ENCODE results near the gene TIMP2. TPM values are rescaled to one million over a fixed set of nuclear protein-coding genes. Genes with fewer than 3 reads are reported as not detected.

TIMP2 gene
- polyA plus RNA-seq, 2 of the 4 experiments (the other 2 are of a cell fraction), result 68.1 to 166 TPM

DNA sequence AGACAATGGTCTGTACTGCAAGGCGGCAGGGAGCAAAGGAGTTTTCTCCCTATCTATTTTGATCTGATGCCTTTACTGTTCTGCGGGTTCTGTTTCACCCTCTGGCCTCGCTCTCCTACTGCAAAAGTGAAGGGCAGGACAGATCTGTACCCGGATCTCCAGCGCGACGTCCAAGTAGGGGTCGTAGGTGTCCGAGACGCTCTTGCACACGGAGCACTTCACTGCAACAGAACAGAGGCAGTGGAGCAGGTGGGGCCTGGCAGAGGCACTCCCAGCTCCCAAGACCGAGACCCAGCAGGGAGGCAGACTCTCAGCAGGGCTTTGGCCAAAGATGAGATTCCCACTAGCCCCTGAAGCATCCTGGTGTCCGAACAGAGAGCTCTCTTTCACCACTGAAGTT lies 104.3 kb downstream of the TIMP2 start:
- 87% methylated on average over 13 of the region's 13 CpGs for WGBS (ENCODE audit: missing lambda C conversion rate)
- no peaks in the 10 kb centered on the region for H3K9me3 ChIP-seq
- DNase-seq (ENCODE audit: low read depth in 1 of 2, low spot score in 1 of 2) (no peak), ATAC-seq (no peak), FAIRE-seq (no peak)
- no peak overlapping the region for H3K27ac ChIP-seq
- no peaks in the 10 kb centered on the region for H3K4me1 ChIP-seq
- ChIA-PET CTCF (interaction anchor here (0.6 to 2.8 kb wide), 5 partner anchors 8 to 113 kb away, joined by 3 to 11 read pairs (median 4); no protein-coding TSS in a partner anchor), POLR2A (no interaction called here)
- H3K4me2 ChIP-seq, result no peak overlapping the region
- TF ChIP-seq, protein P1, sequence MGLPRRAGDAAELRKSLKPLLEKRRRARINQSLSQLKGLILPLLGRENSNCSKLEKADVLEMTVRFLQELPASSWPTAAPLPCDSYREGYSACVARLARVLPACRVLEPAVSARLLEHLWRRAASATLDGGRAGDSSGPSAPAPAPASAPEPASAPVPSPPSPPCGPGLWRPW (IDR thresholded peaks at IDR 0.05), result no peak
- TF ChIP-seq NR3C1 (IDR thresholded peaks at IDR 0.05), result no peak
- TF ChIP-seq EHF (CRISPR knock-in tag; IDR thresholded peaks at IDR 0.05), result no peak
- TF ChIP-seq, protein P2, sequence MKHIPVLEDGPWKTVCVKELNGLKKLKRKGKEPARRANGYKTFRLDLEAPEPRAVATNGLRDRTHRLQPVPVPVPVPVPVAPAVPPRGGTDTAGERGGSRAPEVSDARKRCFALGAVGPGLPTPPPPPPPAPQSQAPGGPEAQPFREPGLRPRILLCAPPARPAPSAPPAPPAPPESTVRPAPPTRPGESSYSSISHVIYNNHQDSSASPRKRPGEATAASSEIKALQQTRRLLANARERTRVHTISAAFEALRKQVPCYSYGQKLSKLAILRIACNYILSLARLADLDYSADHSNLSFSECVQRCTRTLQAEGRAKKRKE (CRISPR knock-in tag; IDR thresholded peaks at IDR 0.05; ENCODE audit: low read depth), result no peak
- no peak for TF ChIP-seq HEYL (CRISPR knock-in tag; IDR thresholded peaks at IDR 0.05)
- no peak for TF ChIP-seq HOXB13 (CRISPR knock-in tag; IDR thresholded peaks at IDR 0.05; ENCODE audit: low read depth)
- H3K4me3 ChIP-seq, result no peak overlapping the region

DNA sequence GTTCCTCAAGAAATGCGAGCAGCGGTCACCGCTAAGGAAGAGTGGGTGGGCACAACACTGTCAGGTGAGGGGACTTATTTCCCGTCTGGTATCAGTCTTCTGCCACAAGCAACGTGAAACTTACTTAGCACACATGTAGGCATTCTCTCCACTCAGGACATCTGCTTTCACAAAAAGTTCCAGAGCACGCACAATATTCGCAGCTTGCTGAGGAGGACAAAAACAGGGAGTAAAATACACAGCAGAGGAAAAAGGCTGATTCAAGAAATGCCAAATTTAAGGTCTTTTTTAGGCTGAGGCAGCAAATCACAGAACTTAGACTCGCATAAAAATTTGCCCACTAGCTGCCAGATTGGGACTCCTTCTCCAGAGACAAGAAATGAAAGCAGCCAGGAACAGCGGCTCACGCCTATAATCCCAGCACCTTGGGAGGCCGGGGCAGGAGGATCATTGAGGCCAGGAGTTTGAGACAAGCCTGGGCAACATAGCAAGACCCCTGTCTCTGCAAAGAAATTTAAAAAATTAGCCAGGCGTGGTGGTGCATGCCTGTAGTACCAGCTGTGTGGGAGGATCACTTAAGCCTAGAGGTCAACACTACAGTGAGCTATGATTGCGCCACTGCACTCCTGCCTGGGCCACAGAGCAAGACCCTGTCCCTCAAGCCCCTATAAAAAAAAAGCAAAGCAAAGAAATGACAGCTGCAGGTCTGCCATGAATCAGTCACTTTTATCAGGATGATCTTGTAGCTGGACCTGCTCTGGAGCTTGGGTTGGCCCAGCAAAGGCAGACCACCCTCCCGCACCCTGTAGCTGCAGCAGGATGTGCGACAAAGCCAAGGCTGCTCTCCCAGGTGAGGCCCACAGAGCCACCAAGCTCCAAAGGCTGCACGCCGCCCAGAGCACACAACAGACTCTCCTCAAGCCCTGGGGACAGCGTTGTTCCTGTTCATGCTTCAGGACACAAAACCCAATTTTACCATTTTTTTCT lies 105.1 kb downstream of the TIMP2 start:
- ChIA-PET CTCF (interaction anchor here (1.1 to 2.8 kb wide), 5 partner anchors 8 to 112 kb away, joined by 3 to 11 read pairs (median 5); no protein-coding TSS in a partner anchor), POLR2A (interaction anchor here (1.0 kb wide), 1 partner anchor 18 kb away, joined by 3 read pairs; no protein-coding TSS in a partner anchor)
- H3K4me1 ChIP-seq, result no peaks in the 10 kb centered on the region

DNA sequence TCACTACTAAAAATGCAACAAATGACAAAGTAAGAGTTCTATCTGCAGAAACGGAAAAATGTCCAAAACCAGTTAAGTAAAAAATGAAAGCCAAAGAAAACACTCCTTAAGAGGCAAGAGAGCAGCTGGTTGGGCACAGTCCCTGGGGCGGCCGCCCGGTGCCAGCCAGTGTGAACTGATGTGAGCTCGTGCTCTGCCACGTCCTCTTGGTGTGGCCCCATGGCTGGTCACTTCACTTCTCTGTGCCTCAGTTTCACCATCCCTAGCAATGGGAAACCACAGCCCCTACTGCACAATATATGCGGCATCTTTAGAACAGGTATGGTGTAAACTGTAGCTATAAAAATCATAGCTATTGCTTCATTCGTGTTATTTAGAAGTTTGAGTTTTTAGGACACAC lies 105.8 kb downstream of the TIMP2 start:
- 92% methylated on average over 8 of the region's 8 CpGs for WGBS (ENCODE audit: missing lambda C conversion rate)
- FAIRE-seq (no peak), DNase-seq (ENCODE audit: low read depth in 1 of 2, low spot score in 1 of 2) (no peak), ATAC-seq (no peak)
- CTCF ChIA-PET, result interaction anchor here (1.1 to 2.8 kb wide), 4 partner anchors 9 to 32 kb away, joined by 4 to 11 read pairs (median 6); no protein-coding TSS in a partner anchor
- Histone ChIP-seq H3K4me1 (no peaks in the 10 kb centered on the region), H3K9me3 (no peaks in the 10 kb centered on the region), H3K27ac (no peak overlapping the region), H3K4me2 (no peak overlapping the region), H3K4me3 (no peak overlapping the region)
- POLR2A ChIA-PET, result interaction anchor here (1.0 kb wide), 1 partner anchor 19 kb away, joined by 3 read pairs; no protein-coding TSS in a partner anchor
- TF ChIP-seq, protein P2 (CRISPR knock-in tag; IDR thresholded peaks at IDR 0.05; ENCODE audit: low read depth), result no peak
- TF ChIP-seq RARB (CRISPR knock-in tag; IDR thresholded peaks at IDR 0.05) (no peak), FOSL2 (IDR thresholded peaks at IDR 0.05) (no peak), FOSL2 (CRISPR knock-in tag; IDR thresholded peaks at IDR 0.05) (no peak), EHF (CRISPR knock-in tag; IDR thresholded peaks at IDR 0.05) (no peak), HOXB13 (CRISPR knock-in tag; IDR thresholded peaks at IDR 0.05; ENCODE audit: low read depth) (no peak), TP53 (CRISPR knock-in tag; IDR thresholded peaks at IDR 0.05) (no peak), ZFP36 (IDR thresholded peaks at IDR 0.05; ENCODE audit: borderline replicate concordance, partially characterized antibody) (no peak), PHF8 (IDR thresholded peaks at IDR 0.05; ENCODE audit: borderline replicate concordance, low read depth) (no peak), CEBPB (IDR thresholded peaks at IDR 0.05) (no peak), ZSCAN20 (CRISPR knock-in tag; IDR thresholded peaks at IDR 0.05) (no peak), CBX8 (IDR thresholded peaks at IDR 0.05) (no peak), MYC (IDR thresholded peaks at IDR 0.05; ENCODE audit: borderline replicate concordance, low read length) (no peak), RFX5 (IDR thresholded peaks at IDR 0.05) (no peak)
- TF ChIP-seq, protein P3, sequence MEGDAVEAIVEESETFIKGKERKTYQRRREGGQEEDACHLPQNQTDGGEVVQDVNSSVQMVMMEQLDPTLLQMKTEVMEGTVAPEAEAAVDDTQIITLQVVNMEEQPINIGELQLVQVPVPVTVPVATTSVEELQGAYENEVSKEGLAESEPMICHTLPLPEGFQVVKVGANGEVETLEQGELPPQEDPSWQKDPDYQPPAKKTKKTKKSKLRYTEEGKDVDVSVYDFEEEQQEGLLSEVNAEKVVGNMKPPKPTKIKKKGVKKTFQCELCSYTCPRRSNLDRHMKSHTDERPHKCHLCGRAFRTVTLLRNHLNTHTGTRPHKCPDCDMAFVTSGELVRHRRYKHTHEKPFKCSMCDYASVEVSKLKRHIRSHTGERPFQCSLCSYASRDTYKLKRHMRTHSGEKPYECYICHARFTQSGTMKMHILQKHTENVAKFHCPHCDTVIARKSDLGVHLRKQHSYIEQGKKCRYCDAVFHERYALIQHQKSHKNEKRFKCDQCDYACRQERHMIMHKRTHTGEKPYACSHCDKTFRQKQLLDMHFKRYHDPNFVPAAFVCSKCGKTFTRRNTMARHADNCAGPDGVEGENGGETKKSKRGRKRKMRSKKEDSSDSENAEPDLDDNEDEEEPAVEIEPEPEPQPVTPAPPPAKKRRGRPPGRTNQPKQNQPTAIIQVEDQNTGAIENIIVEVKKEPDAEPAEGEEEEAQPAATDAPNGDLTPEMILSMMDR (IDR thresholded peaks at IDR 0.05), result no peak
- TF ChIP-seq, protein P4, sequence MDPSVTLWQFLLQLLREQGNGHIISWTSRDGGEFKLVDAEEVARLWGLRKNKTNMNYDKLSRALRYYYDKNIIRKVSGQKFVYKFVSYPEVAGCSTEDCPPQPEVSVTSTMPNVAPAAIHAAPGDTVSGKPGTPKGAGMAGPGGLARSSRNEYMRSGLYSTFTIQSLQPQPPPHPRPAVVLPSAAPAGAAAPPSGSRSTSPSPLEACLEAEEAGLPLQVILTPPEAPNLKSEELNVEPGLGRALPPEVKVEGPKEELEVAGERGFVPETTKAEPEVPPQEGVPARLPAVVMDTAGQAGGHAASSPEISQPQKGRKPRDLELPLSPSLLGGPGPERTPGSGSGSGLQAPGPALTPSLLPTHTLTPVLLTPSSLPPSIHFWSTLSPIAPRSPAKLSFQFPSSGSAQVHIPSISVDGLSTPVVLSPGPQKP (IDR thresholded peaks at IDR 0.05; ENCODE audit: low read depth, low read length), result no peak
- TF ChIP-seq, protein P1 (IDR thresholded peaks at IDR 0.05), result no peak
- TF ChIP-seq, protein P5, sequence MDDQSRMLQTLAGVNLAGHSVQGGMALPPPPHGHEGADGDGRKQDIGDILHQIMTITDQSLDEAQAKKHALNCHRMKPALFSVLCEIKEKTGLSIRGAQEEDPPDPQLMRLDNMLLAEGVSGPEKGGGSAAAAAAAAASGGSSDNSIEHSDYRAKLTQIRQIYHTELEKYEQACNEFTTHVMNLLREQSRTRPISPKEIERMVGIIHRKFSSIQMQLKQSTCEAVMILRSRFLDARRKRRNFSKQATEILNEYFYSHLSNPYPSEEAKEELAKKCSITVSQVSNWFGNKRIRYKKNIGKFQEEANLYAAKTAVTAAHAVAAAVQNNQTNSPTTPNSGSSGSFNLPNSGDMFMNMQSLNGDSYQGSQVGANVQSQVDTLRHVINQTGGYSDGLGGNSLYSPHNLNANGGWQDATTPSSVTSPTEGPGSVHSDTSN (IDR thresholded peaks at IDR 0.05), result no peak

More for the DNA sequence above, 105.1 kb downstream of the TIMP2 start:
- WGBS (ENCODE audit: missing lambda C conversion rate), result 95% methylated on average over 18 of the region's 18 CpGs
- FAIRE-seq (no peak), ATAC-seq (no peak; a peak in 1 of 6 replicates), DNase-seq (ENCODE audit: low read depth in 1 of 2, low spot score in 1 of 2) (no peak)
- Histone ChIP-seq H3K4me2 (no peak overlapping the region), H3K9me3 (no peaks in the 10 kb centered on the region), H3K4me3 (no peak overlapping the region), H3K27ac (no peak overlapping the region)
- TF ChIP-seq POLR2AphosphoS2 (conservative IDR thresholded peaks at IDR 0.05; ENCODE audit: low read length) (no peak), MAFK (IDR thresholded peaks at IDR 0.05; ENCODE audit: partially characterized antibody) (peak; percentile 35)
